ENCODE results near the gene MEX3D. TPM values are rescaled to one million over a fixed set of nuclear protein-coding genes. Genes with fewer than 3 reads are reported as not detected.
A peak's percentile ranks its signal among the peaks of the same experiment; 100 is the strongest.

MEX3D gene
- polyA plus RNA-seq, 2 of the 4 experiments (the other 2 are of a cell fraction), result 2.1 to 7.1 TPM

- ChIA-PET POLR2A (interaction anchor here (0.9 kb wide), 1 partner anchor 9 kb away, joined by 3 read pairs; the partner anchor contains the start of gene MBD3), CTCF (interaction anchor here (1.5 to 1.8 kb wide), 2 partner anchors 11 to 39 kb away, joined by 4 to 6 read pairs; no protein-coding TSS in a partner anchor)
- DNase-seq (ENCODE audit: low read depth in 1 of 2, low spot score in 1 of 2) (no peak), ATAC-seq (no peak), FAIRE-seq (no peak)
- no peaks in the 10 kb centered on the region for H3K9me3 ChIP-seq
- no peak overlapping the region for H3K4me2 ChIP-seq
- no peak overlapping the region for H3K27ac ChIP-seq
- 92% methylated on average over 21 of the region's 21 CpGs for WGBS (ENCODE audit: missing lambda C conversion rate)
- TF ChIP-seq CBX2 (IDR thresholded peaks at IDR 0.05; ENCODE audit: borderline replicate concordance, low read depth) (no peak), MAFK (IDR thresholded peaks at IDR 0.05; ENCODE audit: partially characterized antibody) (no peak), CEBPB (IDR thresholded peaks at IDR 0.05) (peak in 1 of 2 experiments; percentile 24; a peak in 1 of 4 replicates), EP300 (IDR thresholded peaks at IDR 0.05) (no peak)
- peaks cover 8% of the 10 kb centered on the region for H3K4me1 ChIP-seq
- no peak overlapping the region for H3K4me3 ChIP-seq
Measured at GRCh38 chr19:1602091-1602707, 34.1 kb upstream of the MEX3D start.

GRCh38 chr19:1601613-1602064 is 33.5 kb upstream of the MEX3D start:
- no peak overlapping the region for H3K27ac ChIP-seq
- WGBS (ENCODE audit: missing lambda C conversion rate), result 93% methylated on average over 13 of the region's 14 CpGs
- no peak for FAIRE-seq
- ChIA-PET POLR2A (interaction anchor here (0.9 kb wide), 1 partner anchor 9 kb away, joined by 3 read pairs; the partner anchor contains the start of gene MBD3), CTCF (interaction anchor here (1.5 to 1.8 kb wide), 2 partner anchors 10 to 39 kb away, joined by 4 to 6 read pairs; no protein-coding TSS in a partner anchor)
- H3K4me2 ChIP-seq, result no peak overlapping the region
- H3K4me3 ChIP-seq, result no peak overlapping the region
- TF ChIP-seq EP300 (IDR thresholded peaks at IDR 0.05) (no peak), JUNB (IDR thresholded peaks at IDR 0.05) (no peak), HMGXB4 (CRISPR knock-in tag; IDR thresholded peaks at IDR 0.05; ENCODE audit: borderline replicate concordance) (no peak), NR3C1 (IDR thresholded peaks at IDR 0.05) (no peak), CHD4 (IDR thresholded peaks at IDR 0.05; ENCODE audit: borderline replicate concordance) (no peak), EHF (CRISPR knock-in tag; IDR thresholded peaks at IDR 0.05) (no peak), SREBF2 (IDR thresholded peaks at IDR 0.05) (no peak), ZFP36 (IDR thresholded peaks at IDR 0.05; ENCODE audit: borderline replicate concordance, partially characterized antibody) (no peak), TP53 (CRISPR knock-in tag; IDR thresholded peaks at IDR 0.05) (no peak), ESRRA (IDR thresholded peaks at IDR 0.05; ENCODE audit: borderline replicate concordance, low read length) (no peak), FOSB (CRISPR knock-in tag; IDR thresholded peaks at IDR 0.05) (no peak), EHMT2 (IDR thresholded peaks at IDR 0.05; ENCODE audit: low read depth) (no peak), PHF8 (IDR thresholded peaks at IDR 0.05; ENCODE audit: borderline replicate concordance, low read depth) (no peak), SMC3 (IDR thresholded peaks at IDR 0.05) (no peak), HOXB5 (CRISPR knock-in tag; IDR thresholded peaks at IDR 0.05) (no peak), KDM1A (IDR thresholded peaks at IDR 0.05; ENCODE audit: low read depth) (no peak), MAFK (IDR thresholded peaks at IDR 0.05; ENCODE audit: partially characterized antibody) (no peak)
- H3K9me3 ChIP-seq, result no peaks in the 10 kb centered on the region
- no peak for ATAC-seq
- no peak for DNase-seq (ENCODE audit: low read depth in 1 of 2, low spot score in 1 of 2)
- H3K4me1 ChIP-seq, result peaks cover 7% of the 10 kb centered on the region

- Histone ChIP-seq H3K4me3 (no peak overlapping the region), H3K4me2 (no peak overlapping the region), H3K4me1 (no peaks in the 10 kb centered on the region), H3K27ac (no peak overlapping the region), H3K9me3 (no peaks in the 10 kb centered on the region)
- TF ChIP-seq FOSL2 (IDR thresholded peaks at IDR 0.05) (no peak), FOSL2 (CRISPR knock-in tag; IDR thresholded peaks at IDR 0.05) (no peak), BHLHE40 (IDR thresholded peaks at IDR 0.05; ENCODE audit: low read depth, low read length) (no peak), RFX5 (IDR thresholded peaks at IDR 0.05) (no peak), NFE2L2 (conservative IDR thresholded peaks at IDR 0.05; ENCODE audit: low read length) (no peak), JUNB (IDR thresholded peaks at IDR 0.05) (no peak), SREBF2 (IDR thresholded peaks at IDR 0.05) (no peak), ZC3H11A (IDR thresholded peaks at IDR 0.05) (no peak), KDM1A (IDR thresholded peaks at IDR 0.05; ENCODE audit: low read depth) (no peak), BCL3 (IDR thresholded peaks at IDR 0.05) (no peak), CBX8 (IDR thresholded peaks at IDR 0.05) (no peak), EHF (CRISPR knock-in tag; IDR thresholded peaks at IDR 0.05) (no peak), MAFK (IDR thresholded peaks at IDR 0.05; ENCODE audit: partially characterized antibody) (no peak), CBX2 (IDR thresholded peaks at IDR 0.05; ENCODE audit: borderline replicate concordance, low read depth) (no peak), KDM5A (IDR thresholded peaks at IDR 0.05) (no peak)
- no peak for FAIRE-seq
- POLR2A ChIA-PET, result no interaction called here
- ATAC-seq, result no peak; a peak in 2 of 6 replicates
- no peak for DNase-seq (ENCODE audit: low read depth in 1 of 2, low spot score in 1 of 2)
- 100% methylated on average over 1 of the region's 15 CpGs for WGBS (ENCODE audit: missing lambda C conversion rate)
- CTCF ChIA-PET, result interaction anchor here (0.9 to 1.0 kb wide), 2 partner anchors 9 kb away, joined by 3 read pairs; no protein-coding TSS in a partner anchor
Measured at GRCh38 chr19:1599460-1599846, 31.3 kb upstream of the MEX3D start.

Measured in A549 (cell line).